ENCODE measurements around the gene ARRB1. TPM values are rescaled to one million over a fixed set of nuclear protein-coding genes. Genes with fewer than 3 reads are reported as not detected.

ARRB1 gene
- polyA plus RNA-seq, 1 donor, result 22.5 TPM

- no peak for DNase-seq
These were observed 97.1 kb downstream of the ARRB1 start for GRCh38 chr11:75254326-75254725.

GRCh38 chr11:75249704-75250103 is 101.8 kb downstream of the ARRB1 start:
- no peak for DNase-seq

GRCh38 chr11:75248924-75249256 is 102.6 kb downstream of the ARRB1 start:
- DNase-seq, result no peak

- no peak for DNase-seq
These were observed 104.7 kb downstream of the ARRB1 start for GRCh38 chr11:75246671-75247350.

DNA sequence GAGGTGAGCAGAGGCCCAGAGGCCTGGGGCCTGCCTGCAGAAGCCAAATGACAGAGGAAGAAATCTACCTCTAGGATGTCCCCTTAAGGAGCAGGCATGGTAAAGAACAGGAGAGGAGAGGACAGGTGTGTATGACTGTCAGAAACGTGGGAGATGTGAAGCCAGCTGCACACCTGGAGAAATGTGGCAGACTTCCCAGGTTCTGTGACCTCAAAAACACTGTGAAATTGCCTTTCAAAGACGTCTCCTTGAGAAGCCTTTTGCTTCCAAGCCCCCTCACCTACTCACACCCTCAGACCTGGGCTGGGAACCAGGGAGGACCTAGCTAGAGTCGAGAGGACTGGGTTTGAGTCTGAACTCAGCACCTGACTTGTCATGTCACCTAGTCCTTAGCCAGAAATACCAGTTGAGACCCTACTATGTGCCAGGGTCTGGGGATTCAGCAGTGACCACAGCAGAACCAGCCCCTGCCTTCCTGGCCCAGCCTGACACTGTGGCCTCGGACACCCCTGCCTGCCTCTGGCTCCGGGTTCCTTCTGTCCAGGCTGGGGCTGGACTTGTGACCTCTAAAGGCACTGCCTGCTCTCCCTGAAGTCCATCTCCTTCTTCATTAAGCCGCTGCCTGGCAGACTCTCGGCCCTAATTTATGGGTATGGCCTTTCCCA is 105.3 kb downstream of the ARRB1 start:
- no peak for DNase-seq

- DNase-seq, result no peak
These were observed 106.0 kb downstream of the ARRB1 start for GRCh38 chr11:75245356-75246005.

DNA sequence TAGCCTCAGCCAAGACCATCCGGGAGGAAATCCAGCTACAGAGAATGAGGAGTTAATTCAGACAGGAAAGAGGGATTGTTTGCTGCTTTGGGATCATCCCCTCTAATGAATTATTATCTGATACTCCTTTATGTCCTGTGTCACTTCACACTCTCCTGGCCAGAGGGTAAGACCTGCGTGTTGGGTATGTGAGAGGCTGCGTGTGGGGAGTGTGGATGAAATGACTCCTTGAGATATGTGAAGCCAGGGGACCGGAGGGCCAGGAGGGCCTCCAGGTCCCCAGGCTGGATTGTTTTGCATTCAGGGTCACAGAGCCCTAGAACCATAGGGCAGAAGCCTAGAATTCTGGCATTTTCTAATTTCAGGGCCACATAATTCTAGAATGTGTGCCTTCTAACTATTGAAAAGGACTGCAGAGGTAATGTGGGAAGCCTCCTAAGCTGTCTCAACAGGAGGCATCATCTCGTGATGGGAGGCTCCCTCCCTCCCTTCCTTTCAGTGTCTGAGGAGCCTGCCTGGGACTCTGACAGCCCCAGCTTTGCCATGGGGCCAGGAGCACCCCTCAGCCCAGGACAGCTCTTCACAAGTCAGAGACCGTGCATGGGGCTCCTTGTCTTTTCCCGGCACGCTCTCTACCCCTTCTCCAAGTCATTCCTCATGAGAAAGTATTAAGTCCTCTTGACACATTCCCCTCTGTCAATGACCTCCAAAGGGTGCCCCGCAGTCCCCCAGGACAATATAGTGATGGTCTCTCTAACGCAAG is 107.2 kb downstream of the ARRB1 start:
- no peak for DNase-seq

- DNase-seq, result no peak
These were observed 108.5 kb downstream of the ARRB1 start for GRCh38 chr11:75242722-75243600.

DNA sequence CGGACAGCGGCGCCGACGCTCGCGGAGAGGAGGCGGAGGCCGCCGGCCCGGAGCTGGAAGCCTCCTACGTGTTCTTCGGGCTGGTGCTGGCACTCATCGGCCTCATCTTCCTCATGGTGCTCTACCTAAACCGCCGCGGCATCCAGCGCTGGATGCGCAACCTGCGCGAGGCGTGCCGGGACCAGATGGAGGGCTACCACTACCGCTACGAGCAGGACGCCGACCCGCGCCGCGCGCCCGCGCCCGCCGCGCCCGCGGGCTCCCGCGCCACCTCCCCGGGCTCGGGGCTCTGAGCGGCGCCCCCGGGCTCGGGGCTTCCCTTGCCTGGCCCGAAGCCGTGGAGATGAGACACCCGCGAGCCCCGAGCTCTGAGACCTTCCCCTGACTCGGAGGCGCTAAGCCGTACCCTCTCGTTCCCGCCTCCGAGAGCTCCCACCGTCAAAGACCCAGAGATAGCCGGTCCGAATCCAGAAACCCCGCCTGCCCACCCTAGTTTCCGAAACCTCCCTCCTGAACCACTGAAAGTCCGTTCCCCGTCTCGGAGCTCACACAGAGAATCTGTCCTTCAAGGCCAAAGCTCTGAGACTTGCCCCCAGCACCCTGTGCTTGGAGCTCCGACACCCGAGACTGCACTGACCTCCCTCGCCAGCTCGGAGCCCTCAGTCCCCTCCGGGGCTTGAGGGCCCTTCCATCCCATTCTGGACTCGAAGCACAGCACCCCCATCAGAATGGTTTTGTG is 109.4 kb downstream of the ARRB1 start:
- no peak for DNase-seq

GRCh38 chr11:75241036-75241905 is 110.2 kb downstream of the ARRB1 start:
- DNase-seq, result peak; percentile 83

DNA sequence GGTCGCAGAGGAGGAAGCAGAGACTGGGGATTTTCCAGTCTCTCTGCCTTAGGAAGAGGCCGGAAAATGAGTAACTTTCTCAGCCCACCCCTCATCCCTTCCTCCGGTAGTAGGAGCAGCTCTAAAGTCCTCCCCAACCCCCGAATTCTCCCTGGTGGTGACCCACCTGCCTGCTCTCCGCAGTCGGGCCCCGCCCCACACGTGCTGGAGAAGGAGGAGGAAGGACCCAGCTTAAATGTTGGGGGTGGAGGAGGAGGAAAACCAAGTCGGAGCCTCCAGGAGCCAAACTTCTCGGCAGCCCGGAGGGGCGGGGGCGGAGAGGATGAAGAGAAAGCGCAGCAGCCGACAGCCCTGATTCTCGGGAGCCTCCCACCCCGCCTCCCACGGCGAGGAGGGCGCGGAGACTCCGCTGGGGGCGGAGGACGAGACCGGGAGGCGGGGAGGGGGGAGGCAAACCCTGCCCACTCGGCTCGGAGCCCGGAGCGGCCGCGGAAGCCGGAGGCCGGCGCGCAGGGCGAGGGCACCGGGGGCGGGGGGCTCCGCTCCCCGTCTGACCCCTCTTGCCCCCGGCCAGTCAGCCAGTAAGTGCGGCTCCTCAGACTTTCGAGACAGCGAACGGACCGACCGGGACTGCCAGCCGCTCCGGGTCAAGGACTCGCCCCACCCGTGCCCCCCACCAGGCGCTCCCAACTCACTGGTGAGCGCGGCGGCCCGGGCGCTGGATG is 111.0 kb downstream of the ARRB1 start, which contains the start of gene TPBGL:
TPBGL (plus strand) TSS at position 464 of the 725 bp plus-strand sequence. CDS start 276 bp downstream, outside the sequence.
- DNase-seq, result no peak

GRCh38 chr11:75239531-75240290 is 111.8 kb downstream of the ARRB1 start:
- no peak for DNase-seq

DNA sequence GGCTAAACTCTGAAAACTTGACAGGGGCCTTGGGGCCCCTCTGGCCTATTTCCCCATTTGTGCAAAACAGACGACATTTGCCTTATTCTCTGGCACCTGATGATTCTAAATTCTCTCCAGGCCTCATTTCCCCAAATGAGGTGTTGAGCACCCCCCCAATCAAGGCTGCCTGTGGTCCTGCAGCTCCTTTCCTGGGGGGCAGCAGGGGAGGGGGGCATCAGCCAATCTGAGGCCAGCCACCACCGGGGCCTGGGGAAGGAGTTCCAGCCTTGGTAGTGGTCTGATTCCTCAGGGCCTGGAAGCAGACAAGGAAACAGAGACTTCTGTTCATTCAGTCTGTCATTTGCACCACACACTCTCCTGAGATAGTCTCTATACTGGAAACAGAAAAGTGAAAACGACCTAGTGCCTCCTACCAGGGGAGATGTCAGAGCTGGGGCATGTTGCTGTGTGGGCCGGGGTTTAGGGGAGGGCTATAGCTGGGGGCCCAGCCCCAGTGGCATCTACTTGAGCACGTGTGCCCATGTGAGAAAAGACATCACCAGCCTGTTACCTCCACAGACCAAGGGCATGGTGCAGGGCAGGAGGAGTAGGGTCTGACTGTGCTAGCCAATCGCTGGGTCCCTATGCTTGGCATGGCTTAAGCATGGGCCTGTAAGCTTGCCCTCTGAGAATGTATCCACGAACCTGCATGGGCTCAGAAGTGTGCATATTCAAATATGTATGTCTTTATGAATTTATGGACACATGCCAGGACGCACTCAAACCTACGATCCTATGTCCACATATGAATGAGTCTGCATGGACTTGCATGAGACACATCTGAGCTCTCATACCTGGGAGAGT is 112.6 kb downstream of the ARRB1 start:
- DNase-seq, result no peak

- DNase-seq, result no peak
These were observed 114.4 kb downstream of the ARRB1 start for GRCh38 chr11:75237050-75237449.

DNA sequence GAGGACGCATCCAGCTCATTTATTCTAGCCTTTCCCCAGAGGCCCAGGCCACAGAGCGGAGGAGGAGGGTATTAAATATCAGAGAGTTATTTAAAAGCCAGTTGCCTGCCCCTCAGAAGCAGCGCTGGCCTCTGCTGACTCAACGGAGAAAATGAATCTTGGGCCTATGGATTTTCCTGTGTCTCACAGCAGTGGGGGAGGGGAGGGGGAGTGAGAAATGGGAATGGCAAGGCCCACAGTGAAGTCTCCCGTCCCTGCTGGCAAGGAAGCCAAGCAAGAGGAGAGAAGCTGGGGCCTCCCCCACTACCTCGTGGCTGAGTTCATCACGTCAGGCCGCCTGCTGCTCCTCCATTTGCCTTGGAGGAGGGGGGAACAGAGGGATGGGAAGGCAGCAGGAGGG is 115.4 kb downstream of the ARRB1 start:
- no peak for DNase-seq

GRCh38 chr11:75233754-75234172 is 117.7 kb downstream of the ARRB1 start:
- peak; percentile 81 for DNase-seq

DNA sequence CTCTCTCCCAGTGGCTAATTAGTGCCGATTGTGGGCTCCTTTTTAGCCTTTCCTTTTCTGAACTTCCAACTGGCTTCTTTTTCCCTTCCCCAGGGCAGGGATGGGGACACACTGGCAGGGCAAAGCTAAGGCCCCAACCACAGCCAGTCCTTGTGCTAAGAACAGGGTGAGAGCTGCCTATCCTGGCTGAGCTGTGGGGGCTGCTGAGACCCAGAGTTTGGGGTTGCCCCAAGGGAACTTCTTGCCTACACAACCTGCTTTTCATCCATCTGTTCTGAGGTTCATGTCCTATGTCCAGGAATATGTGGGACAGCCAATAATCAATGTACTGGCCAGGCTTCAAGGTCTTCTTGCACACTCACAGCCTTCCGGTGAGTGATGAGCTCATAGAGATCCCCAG is 120.8 kb downstream of the ARRB1 start:
- DNase-seq, result no peak
